HG03103 (cell line): ENCODE results near the gene SYNPO.
A peak's percentile ranks its signal among the peaks of the same experiment; 100 is the strongest.

ENCODE experiments used
- ATAC-seq: cut with Tn5 transposase; IDR thresholded peaks from one replicate; pipeline ENCODE4 v1.9.1; 2021; ENCODE audit warnings: low read depth; ENCODE audit not compliant: unreplicated experiment

The SYNPO gene

GRCh38 chr5:150653145-150653761, 12.8 kb downstream of the SYNPO start:
- ATAC-seq, result no peak

- ATAC-seq, result no peak
These were observed 13.5 kb downstream of the SYNPO start for GRCh38 chr5:150653762-150654556.

GRCh38 chr5:150655221-150655620, 14.8 kb downstream of the SYNPO start:
- ATAC-seq, result no peak

- peak; percentile 62 for ATAC-seq
These were observed 16.0 kb downstream of the SYNPO start for GRCh38 chr5:150656191-150657132.

GRCh38 chr5:150658121-150658520, 17.7 kb downstream of the SYNPO start:
- ATAC-seq, result no peak

- no peak for ATAC-seq
These were observed 18.3 kb downstream of the SYNPO start for GRCh38 chr5:150658699-150659265.

- no peak for ATAC-seq
These were observed 19.1 kb downstream of the SYNPO start for GRCh38 chr5:150659360-150660107.

GRCh38 chr5:150660108-150660831, 19.8 kb downstream of the SYNPO start:
- no peak for ATAC-seq

- no peak for ATAC-seq
These were observed 20.6 kb downstream of the SYNPO start, which contains the start of gene MYOZ3 for GRCh38 chr5:150661086-150661485. TSS of gene MYOZ3 (plus strand) at chr5:150661251. CDS start at chr5:150662942, 1,691 bp downstream.

- no peak for ATAC-seq
These were observed 21.5 kb downstream of the SYNPO start for GRCh38 chr5:150661821-150662596.

GRCh38 chr5:150662731-150663516, 22.5 kb downstream of the SYNPO start:
- no peak for ATAC-seq

GRCh38 chr5:150663936-150664335, 23.5 kb downstream of the SYNPO start:
- no peak for ATAC-seq

- no peak for ATAC-seq
These were observed 24.6 kb downstream of the SYNPO start for GRCh38 chr5:150665044-150665443.

GRCh38 chr5:150670275-150670947, 30.0 kb downstream of the SYNPO start:
- no peak for ATAC-seq

GRCh38 chr5:150670948-150671310, 30.5 kb downstream of the SYNPO start:
- no peak for ATAC-seq

GRCh38 chr5:150671509-150672236, 31.2 kb downstream of the SYNPO start:
- no peak for ATAC-seq
